NCI-H1436 treated with DMSO at 0.1 percent for 48 hours (cell line): ENCODE data around the gene PLXND1.
"Not testable (repeated sequence)": the region's sequence is repeated elsewhere in the genome, so short reads cannot be mapped to it uniquely, and the experiment has no call there.

Experiments
- DNase-seq: peaks from one replicate; lab custom pipeline; 2025; lab: John Stamatoyannopoulos, UW

The PLXND1 gene

GRCh38 chr3:129547241-129547640 lies 59.2 kb downstream of the PLXND1 start:
- no peak for DNase-seq

GRCh38 chr3:129545951-129546350 lies 60.5 kb downstream of the PLXND1 start:
- not testable (repeated sequence) for DNase-seq

- no peak for DNase-seq
Measured at GRCh38 chr3:129543999-129544398, 62.5 kb downstream of the PLXND1 start.

GRCh38 chr3:129543156-129543790 lies 63.2 kb downstream of the PLXND1 start, which contains the start of gene H1-8:
H1-8 (plus strand) TSS chr3:129543175; CDS start chr3:129543219, 44 bp downstream.
- no peak for DNase-seq

GRCh38 chr3:129542747-129543146 lies 63.7 kb downstream of the PLXND1 start:
- no peak for DNase-seq

- no peak for DNase-seq
Measured at GRCh38 chr3:129540776-129541516, 65.5 kb downstream of the PLXND1 start.

GRCh38 chr3:129539206-129539605 lies 67.3 kb downstream of the PLXND1 start:
- DNase-seq, result no peak

GRCh38 chr3:129536804-129537203 lies 69.7 kb downstream of the PLXND1 start:
- DNase-seq, result no peak

GRCh38 chr3:129536374-129536667 lies 70.2 kb downstream of the PLXND1 start:
- no peak for DNase-seq

GRCh38 chr3:129535075-129535474 lies 71.4 kb downstream of the PLXND1 start:
- no peak for DNase-seq

- DNase-seq, result no peak
Measured at GRCh38 chr3:129534428-129535027, 71.9 kb downstream of the PLXND1 start.

GRCh38 chr3:129533406-129533805 lies 73.1 kb downstream of the PLXND1 start:
- DNase-seq, result no peak

- DNase-seq, result no peak
Measured at GRCh38 chr3:129532261-129532660, 74.2 kb downstream of the PLXND1 start.

GRCh38 chr3:129531699-129532098 lies 74.8 kb downstream of the PLXND1 start:
- DNase-seq, result no peak

GRCh38 chr3:129530821-129531220 lies 75.7 kb downstream of the PLXND1 start:
- no peak for DNase-seq

- DNase-seq, result no peak
Measured at GRCh38 chr3:129530251-129530791, 76.2 kb downstream of the PLXND1 start.

GRCh38 chr3:129529436-129530210 lies 76.9 kb downstream of the PLXND1 start:
- no peak for DNase-seq

- no peak for DNase-seq
Measured at GRCh38 chr3:129528589-129529100, 77.8 kb downstream of the PLXND1 start, which contains the start of gene RHO. RHO (plus strand) TSS chr3:129528639; CDS start chr3:129528734, 95 bp downstream.

- DNase-seq, result no peak
Measured at GRCh38 chr3:129527262-129527661, 79.2 kb downstream of the PLXND1 start.

GRCh38 chr3:129526121-129526900 lies 80.2 kb downstream of the PLXND1 start:
- DNase-seq, result no peak

GRCh38 chr3:129525341-129525968 lies 81.0 kb downstream of the PLXND1 start:
- no peak for DNase-seq
